WTC11 (cell line): ENCODE measurements around the gene ENPP6. TPM values are rescaled to one million over a fixed set of nuclear protein-coding genes. Genes with fewer than 3 reads are reported as not detected.

Experiments used
- ATAC-seq: fragments of 200-7000 bp; cut with Tn5 transposase; 2 replicates; pipeline ENCODE4 v1.10.0; 2021; ENCODE audit warnings: mild to moderate bottlenecking, moderate library complexity
- CTCF ChIA-PET: fragments of 300-600 bp; sonication (Branson Sonifier 250); formaldehyde crosslinking; loops from one replicate; lab custom pipeline; 2021; ENCODE audit warnings: antibody characterized with exemption; lab: Charles Lee
- POLR2A ChIA-PET: fragments of 350-600 bp; sonication (Branson Sonifier 250); formaldehyde crosslinking; loops from one replicate; lab custom pipeline; 2021; ENCODE audit warnings: antibody characterized with exemption; lab: Charles Lee
- DNase-seq: peaks from one replicate; pipeline ENCODE4 v3.0.0; 2021; ENCODE audit warnings: low spot score
- H3K27ac Mint-ChIP-seq: 2 replicates; pipeline ENCODE4 v1.8.0; 2021; ENCODE audit warnings: mixed read lengths
- H3K27me3 Mint-ChIP-seq: 2 replicates; pipeline ENCODE4 v1.8.0; 2021; ENCODE audit warnings: low read depth, mild to moderate bottlenecking, moderate library complexity, mixed read lengths
- H3K36me3 Mint-ChIP-seq: 2 replicates; pipeline ENCODE4 v1.8.0; 2021; ENCODE audit warnings: mixed read lengths
- H3K4me1 Mint-ChIP-seq: 2 replicates; pipeline ENCODE4 v1.8.0; 2022; ENCODE audit warnings: mixed read lengths
- H3K4me3 Mint-ChIP-seq: 2 replicates; pipeline ENCODE4 v1.8.0; 2021; ENCODE audit warnings: mild to moderate bottlenecking, moderate library complexity, mixed read lengths
- H3K9me3 Mint-ChIP-seq: 2 replicates; pipeline ENCODE4 v1.8.0; 2021; ENCODE audit warnings: mixed read lengths
- ATF1 ChIP-seq: sonication (generic); formaldehyde crosslinking; IDR thresholded peaks from 2 replicates; pipeline ENCODE4 v1.8.1; 2023; ENCODE audit warnings: mild to moderate bottlenecking, moderate library complexity, missing genetic modification reagents
- ATF6 ChIP-seq: sonication (generic); formaldehyde crosslinking; IDR thresholded peaks from 2 replicates; pipeline ENCODE4 v1.8.1; 2023; ENCODE audit warnings: mild to moderate bottlenecking, missing genetic modification reagents
- EMX1 ChIP-seq: fragments of 250-450 bp; sonication (Bioruptor Pico); IDR thresholded peaks from 2 replicates; pipeline ENCODE4 v1.8.0; 2021; ENCODE audit warnings: mild to moderate bottlenecking
- ERG ChIP-seq: fragments of 250-450 bp; sonication (Bioruptor Pico); IDR thresholded peaks from 2 replicates; pipeline ENCODE4 v1.8.0; 2021; ENCODE audit warnings: mild to moderate bottlenecking
- FOXP4 ChIP-seq: sonication (generic); formaldehyde crosslinking; IDR thresholded peaks from 2 replicates; pipeline ENCODE4 v1.8.0; 2022; ENCODE audit warnings: mild to moderate bottlenecking, missing genetic modification reagents
- GABPB1 ChIP-seq: sonication (generic); formaldehyde crosslinking; IDR thresholded peaks from 2 replicates; pipeline ENCODE4 v1.8.1; 2023; ENCODE audit warnings: mild to moderate bottlenecking, missing genetic modification reagents
- JUN ChIP-seq: sonication (generic); formaldehyde crosslinking; IDR thresholded peaks from 2 replicates; pipeline ENCODE4 v1.8.0; 2023; ENCODE audit warnings: mild to moderate bottlenecking, missing genetic modification reagents
- MAX ChIP-seq: sonication (generic); formaldehyde crosslinking; IDR thresholded peaks from 2 replicates; pipeline ENCODE4 v1.8.0; 2022; ENCODE audit warnings: mild to moderate bottlenecking, missing genetic modification reagents
- NFATC4 ChIP-seq: fragments of 250-450 bp; sonication (Bioruptor Pico); IDR thresholded peaks from 2 replicates; pipeline ENCODE4 v1.9.0; 2021; ENCODE audit warnings: mild to moderate bottlenecking
- NR1H2 ChIP-seq: sonication (generic); formaldehyde crosslinking; IDR thresholded peaks from 2 replicates; pipeline ENCODE4 v1.9.0; 2021; ENCODE audit warnings: mild to moderate bottlenecking, moderate library complexity, missing genetic modification reagents
- PREB ChIP-seq: sonication (generic); formaldehyde crosslinking; IDR thresholded peaks from 2 replicates; pipeline ENCODE4 v1.8.1; 2022; ENCODE audit warnings: mild to moderate bottlenecking, missing genetic modification reagents, moderate library complexity, borderline replicate concordance
- PRRX2 ChIP-seq: fragments of 250-450 bp; sonication (Bioruptor Pico); IDR thresholded peaks from 2 replicates; pipeline ENCODE4 v1.8.0; 2021; ENCODE audit warnings: mild to moderate bottlenecking
- RORB ChIP-seq: fragments of 250-450 bp; sonication (Bioruptor Pico); IDR thresholded peaks from 2 replicates; pipeline ENCODE4 v1.9.0; 2021; ENCODE audit warnings: mild to moderate bottlenecking
- SOX15 ChIP-seq: fragments of 250-450 bp; sonication (Bioruptor Pico); IDR thresholded peaks from 2 replicates; pipeline ENCODE4 v1.9.0; 2021; ENCODE audit warnings: mild to moderate bottlenecking
- STAT6 ChIP-seq: sonication (generic); formaldehyde crosslinking; conservative IDR thresholded peaks from 2 replicates; pipeline ENCODE4 v1.8.1; 2023; ENCODE audit warnings: mild to moderate bottlenecking, low read depth, missing genetic modification reagents, moderate library complexity
- TEAD4 ChIP-seq: sonication (generic); formaldehyde crosslinking; IDR thresholded peaks from 2 replicates; pipeline ENCODE4 v1.8.0; 2022; ENCODE audit warnings: mild to moderate bottlenecking, missing genetic modification reagents
- ZNF281 ChIP-seq: sonication (generic); formaldehyde crosslinking; IDR thresholded peaks from 2 replicates; pipeline ENCODE4 v1.8.0; 2023; ENCODE audit warnings: mild to moderate bottlenecking, missing genetic modification reagents
- ZNF396 ChIP-seq: fragments of 250-450 bp; sonication (Bioruptor Pico); IDR thresholded peaks from 2 replicates; pipeline ENCODE4 v1.8.0; 2021; ENCODE audit warnings: mild to moderate bottlenecking, moderate library complexity, borderline replicate concordance
- ZNF671 ChIP-seq: fragments of 250-450 bp; sonication (Bioruptor Pico); IDR thresholded peaks from 2 replicates; pipeline ENCODE4 v1.8.0; 2021; ENCODE audit warnings: mild to moderate bottlenecking
- total RNA-seq: library from RNA; stranded (reverse); gene quantifications from 3 replicates; pipeline ENCODE4 v1.2.3, GENCODE V29; 2021

The ENPP6 gene
- total RNA-seq, 1 experiment from 2014 or later, result 0.09 TPM

- DNase-seq (no peak), ATAC-seq (no peak)
- peaks cover 6% of the 10 kb centered on the region; the same call in 1 of the 2 replicates for H3K27me3 Mint-ChIP-seq
- ChIA-PET POLR2A (no interaction called here), CTCF (interaction anchor here (2.9 kb wide), 1 partner anchor 16 kb away, joined by 7 read pairs; no protein-coding TSS in a partner anchor)
- no peak overlapping the region for H3K4me3 Mint-ChIP-seq
- no peak for TF ChIP-seq MAX (CRISPR knock-in tag)
- TF ChIP-seq FOXP4 (CRISPR knock-in tag), result no peak
- TF ChIP-seq TEAD4 (CRISPR knock-in tag), result no peak
- no peak for TF ChIP-seq ZNF396
- no peak for TF ChIP-seq ZNF671 (CRISPR knock-in tag)
- TF ChIP-seq PREB (CRISPR knock-in tag), result no peak
- no peak for TF ChIP-seq NFATC4 (CRISPR knock-in tag)
- TF ChIP-seq JUN (CRISPR knock-in tag), result no peak
- TF ChIP-seq ZNF281 (CRISPR knock-in tag), result no peak
- TF ChIP-seq ATF6 (CRISPR knock-in tag), result no peak
- TF ChIP-seq PRRX2 (CRISPR knock-in tag), result no peak
- no peak for TF ChIP-seq SOX15 (CRISPR knock-in tag)
- TF ChIP-seq NR1H2 (CRISPR knock-in tag), result no peak
- no peak for TF ChIP-seq STAT6
- no peak for TF ChIP-seq RORB (CRISPR knock-in tag)
- TF ChIP-seq ATF1 (CRISPR knock-in tag), result no peak
- TF ChIP-seq ERG, result no peak
- no peak for TF ChIP-seq EMX1
- no peak for TF ChIP-seq GABPB1
- no peak overlapping the region for H3K27ac Mint-ChIP-seq
- no peaks in the 10 kb centered on the region; the same call in 1 of the 2 replicates for H3K9me3 Mint-ChIP-seq
- H3K36me3 Mint-ChIP-seq, result no peaks in the 10 kb centered on the region
- peaks cover 8% of the 10 kb centered on the region for H3K4me1 Mint-ChIP-seq
Measured at GRCh38 chr4:184151988-184152485, 65.6 kb downstream of the ENPP6 start.
